M059J (cell line): ENCODE measurements around the gene CEP41. TPM values are rescaled to one million over a fixed set of nuclear protein-coding genes. Genes with fewer than 3 reads are reported as not detected.

Source experiments
- DNase-seq: peaks from one replicate; pipeline ENCODE4 v3.0.0-alpha.2; 2012; ENCODE audit warnings: low read depth
- total RNA-seq: library from RNA; depleted of rRNA; stranded (reverse); fragments of >200 nt; shearing (Covaris generic); gene quantifications from 2 replicates; pipeline ENCODE4 v1.2.3, GENCODE V29; 2014; rRNA removed

CEP41 gene
- total RNA-seq, 1 experiment from 2014 or later: 32.9 TPM

DNA sequence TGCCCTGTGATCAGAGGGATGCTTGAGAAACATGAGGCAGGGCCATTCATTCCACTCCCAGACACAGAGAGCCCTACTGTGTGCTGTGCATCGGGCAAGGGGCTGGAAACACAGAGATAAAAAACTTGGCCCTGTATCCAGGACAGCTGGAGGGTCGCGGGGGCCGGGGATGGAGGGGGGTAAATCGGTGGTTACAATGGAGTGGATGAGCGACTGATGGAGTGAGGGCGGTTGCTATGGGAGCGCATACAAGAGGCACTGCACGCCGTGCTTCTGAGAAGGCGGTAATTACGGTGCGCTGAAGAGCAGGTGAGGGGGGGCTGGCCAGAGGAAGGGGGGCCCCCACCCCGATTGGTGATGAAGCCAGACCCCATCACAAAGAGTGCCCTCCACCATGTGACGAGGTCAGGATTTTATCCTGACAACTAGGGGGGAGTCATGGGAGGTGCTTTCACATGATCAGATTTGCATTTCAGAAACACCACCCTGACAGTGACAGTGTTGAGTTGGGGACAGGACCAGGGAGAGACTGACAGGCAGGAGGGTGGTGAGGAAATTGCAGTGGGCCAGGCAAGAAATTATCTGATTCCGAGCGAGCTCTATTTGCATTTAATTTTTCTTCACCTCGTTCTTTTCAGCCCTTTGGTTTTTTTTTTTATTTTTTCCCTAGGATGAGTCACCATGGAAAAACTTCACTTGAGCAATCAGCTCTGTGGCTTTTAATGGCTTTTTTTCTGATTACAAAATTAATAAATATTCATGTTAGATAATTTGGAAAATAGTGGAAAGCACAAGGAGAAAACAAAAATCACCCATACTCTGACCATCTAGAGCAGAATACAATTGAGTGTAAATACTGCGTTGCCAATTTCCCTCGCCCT, 88.4 kb downstream of the CEP41 start:
- DNase-seq: peak; percentile 76

DNA sequence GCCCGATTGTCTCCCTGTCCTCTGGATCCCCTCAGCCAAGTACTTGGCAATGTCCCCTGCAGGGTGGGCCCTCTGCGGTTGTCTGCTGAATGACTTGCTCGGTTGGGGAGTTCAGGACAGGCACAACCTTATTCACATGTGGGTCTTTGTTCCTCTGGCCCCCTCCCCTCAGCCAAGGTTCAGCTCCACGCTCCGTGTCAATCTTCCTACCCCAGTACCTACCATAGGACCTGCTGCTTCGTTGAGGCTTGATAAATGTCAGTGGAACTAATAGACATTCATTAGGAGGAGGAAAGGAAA, 89.1 kb downstream of the CEP41 start:
- no peak for DNase-seq

DNA sequence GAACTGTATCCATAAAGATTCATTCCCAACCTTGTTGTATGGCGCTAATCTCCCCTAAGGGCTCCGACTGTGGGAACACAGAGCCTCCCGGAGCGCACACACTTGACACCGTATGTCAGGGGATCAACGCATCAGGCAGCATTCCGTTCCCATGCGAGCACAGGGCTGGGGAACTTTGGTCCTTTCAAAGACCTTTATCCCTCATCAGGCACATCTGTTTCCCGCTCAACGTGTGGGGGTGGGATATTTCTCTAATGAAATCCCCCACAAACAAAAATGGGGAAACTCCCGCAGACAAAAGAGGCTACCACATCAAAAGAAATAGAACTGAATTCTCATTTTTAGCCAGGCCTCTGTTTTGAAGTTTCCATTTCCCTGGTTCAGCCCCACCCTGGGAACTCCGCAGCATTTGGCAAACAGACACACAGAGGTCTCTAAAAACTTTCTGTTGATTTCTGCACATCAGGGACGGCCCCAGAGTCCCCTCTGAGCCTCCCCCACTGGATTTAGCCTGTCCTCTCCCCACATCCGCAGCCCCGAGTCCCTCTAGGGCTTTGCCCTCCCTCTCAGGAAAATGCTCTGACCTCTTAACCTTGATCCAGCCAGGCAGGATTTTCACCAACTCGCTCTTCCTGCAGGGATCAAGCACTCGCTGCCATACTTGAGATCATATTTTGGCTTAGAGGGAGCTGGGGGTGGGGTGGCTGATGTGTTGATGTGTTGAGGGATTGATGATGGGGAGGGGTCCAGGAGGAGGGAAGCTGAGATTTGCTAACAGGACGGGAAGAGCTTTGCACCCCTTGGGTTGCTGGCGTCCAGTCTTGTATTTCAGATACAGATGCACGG, 89.6 kb downstream of the CEP41 start:
- no peak for DNase-seq

DNA sequence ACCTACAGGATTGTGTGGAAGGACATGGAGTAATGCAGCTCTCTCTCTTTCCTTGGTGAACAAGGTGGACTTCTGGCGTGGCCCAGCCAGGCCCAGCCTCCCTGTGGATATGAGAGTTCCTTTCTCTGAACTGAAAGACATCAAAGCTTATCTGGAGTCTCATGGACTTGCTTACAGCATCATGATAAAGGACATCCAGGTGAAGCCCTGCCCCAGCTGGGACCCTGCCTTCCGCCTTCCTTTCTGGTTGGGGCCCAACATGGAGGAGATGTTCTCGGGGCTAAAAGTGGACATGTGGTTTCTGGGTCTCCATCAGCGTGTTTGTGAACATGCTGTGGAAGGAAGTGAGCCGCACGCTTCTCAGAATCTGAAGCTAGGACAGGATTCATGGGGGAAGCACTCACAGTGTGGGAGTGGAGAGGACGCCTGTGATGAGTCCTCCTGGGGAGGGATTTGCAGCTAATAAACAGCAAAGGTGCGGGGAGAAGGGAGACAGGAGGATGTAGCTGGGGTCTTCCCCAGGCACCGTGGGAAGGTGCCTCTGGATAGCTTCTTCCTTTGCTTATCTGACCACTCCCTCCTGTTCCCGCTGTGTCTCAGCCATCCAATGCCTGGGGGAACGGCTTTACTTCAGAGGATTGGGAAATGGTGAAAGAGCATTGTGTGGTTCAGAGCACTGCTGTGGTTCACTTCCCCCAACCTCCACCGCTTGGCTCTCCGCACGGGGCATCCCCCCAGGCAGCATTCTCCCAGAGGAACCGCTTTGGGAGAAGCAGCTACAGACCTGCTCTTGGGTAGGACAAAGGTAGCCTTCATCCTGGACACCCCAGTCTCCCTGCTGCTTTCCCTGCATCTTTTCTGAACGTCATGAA, 90.7 kb downstream of the CEP41 start:
- no peak for DNase-seq

DNA sequence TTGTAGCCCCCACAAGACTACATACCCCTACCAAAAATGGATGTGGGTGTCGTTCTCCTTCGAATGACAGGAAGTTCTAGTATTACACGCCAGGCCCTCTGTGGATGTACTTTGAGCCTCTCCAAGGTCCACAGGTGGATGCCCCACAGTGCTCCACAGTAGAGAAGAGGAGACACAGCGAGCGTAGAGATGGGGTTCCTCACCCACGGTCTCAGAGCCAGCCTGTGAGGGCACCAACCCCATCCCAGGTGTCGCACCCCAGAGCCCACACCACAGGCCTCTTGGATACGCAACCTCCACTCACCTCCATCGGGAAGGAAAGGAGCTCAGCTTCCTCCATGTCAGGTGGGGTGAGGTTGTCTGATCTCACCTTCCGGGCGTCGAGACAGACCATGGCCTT, 93.9 kb downstream of the CEP41 start:
- no peak for DNase-seq

DNA sequence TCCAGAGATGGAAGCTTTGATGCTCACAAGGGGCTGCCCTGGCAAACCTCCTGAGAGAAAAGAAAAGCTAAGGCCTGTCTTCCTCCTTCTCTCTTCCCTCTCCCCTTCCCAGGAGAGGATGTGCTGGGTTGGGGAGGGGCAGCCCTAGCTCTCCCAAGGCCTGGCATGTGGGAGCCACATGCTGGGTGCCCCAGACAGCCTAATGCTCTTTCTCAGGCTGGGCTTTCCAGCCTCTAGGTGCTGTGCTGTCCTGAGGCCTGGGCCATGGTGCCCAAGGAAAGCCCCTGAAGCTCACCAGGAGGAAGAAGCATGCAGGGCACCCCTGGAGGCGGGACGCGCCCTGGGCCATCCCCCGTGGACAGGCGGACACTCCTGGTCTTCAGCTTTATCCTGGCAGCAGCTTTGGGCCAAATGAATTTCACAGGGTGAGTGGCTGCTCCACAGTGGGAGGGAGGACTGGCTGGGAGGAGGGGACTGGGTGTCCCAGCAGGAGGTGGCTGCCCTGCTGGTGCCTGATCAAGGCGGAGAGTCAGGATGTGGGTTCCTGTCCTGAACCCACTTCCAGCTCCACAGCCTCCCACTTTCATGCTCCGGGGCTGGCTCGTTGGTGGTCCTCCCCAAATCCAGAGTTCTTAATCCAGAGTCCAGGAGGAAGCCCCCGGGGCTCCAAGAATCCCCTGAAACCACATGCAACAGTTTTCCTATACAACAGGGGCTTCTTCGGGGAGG, 94.5 kb downstream of the CEP41 start:
- no peak for DNase-seq

DNA sequence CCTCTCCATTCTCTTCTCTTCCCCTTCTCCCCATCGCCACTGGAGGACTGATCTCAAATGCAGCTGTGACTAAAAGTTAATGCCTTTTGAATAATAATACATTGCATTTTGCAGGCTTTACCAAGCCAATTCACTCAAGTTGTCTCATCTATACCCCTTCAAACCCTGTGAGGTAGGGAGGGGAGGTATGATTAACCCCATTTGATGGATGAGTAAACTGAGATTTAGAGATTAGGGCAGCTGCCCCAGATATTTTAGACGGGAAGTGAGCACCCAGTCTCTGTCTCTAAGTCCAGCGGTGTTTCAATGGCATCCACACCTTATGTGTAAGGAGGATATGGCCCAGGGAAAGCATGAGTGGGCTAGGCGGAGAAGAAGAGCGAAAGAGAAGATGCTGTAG, 95.1 kb downstream of the CEP41 start:
- no peak for DNase-seq

DNA sequence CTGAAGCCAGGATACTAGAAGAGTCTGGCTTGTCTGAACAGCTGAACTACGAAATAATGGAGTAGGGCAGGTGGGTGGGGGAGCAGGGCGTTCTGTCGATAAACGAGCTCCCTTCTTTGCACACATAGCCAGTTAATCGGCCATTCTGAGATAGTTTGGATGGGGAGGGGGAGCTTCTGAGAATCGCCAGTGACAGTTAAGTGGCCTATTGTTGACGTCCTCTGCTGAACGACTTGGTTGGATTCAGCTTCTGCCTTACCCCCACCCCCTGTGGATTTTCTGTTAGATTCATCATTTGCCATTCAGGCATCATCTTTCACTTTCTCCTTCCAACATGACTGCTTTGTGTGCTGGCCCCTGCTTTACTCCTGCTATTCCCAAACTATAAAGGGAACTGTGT, 95.7 kb downstream of the CEP41 start:
- no peak for DNase-seq

DNA sequence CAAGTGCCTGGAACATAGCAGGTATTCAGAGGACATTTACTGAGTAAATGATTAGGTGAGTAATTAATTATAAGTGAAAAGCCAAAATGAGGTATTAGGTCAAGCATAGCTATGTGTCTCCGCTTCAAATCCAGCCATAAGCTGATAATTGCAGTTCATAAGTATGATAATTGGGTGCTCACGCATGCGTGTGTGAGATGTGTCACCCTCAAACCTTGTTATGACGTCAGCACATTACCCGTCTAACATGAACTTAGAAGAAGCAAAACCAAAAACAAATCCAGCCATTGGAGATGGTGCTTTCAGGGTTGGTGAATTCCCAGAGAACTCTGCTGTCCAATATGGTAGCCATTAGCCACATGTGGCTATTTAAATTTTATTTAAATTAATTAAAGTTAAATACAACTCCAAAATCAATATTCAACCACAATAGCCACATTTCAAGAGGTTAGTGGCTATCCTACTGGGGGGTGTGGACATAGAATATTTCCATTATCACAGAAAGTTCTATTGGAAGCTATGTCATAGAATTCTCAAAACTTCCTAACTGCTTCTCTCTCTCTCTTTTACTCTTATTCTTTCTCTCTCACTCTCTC, 96.4 kb downstream of the CEP41 start, which contains the start of gene CPA5:
Gene CPA5, plus strand, starts transcription at position 546 of the 596 bp plus-strand sequence. CDS start 1,670 bp downstream, outside the sequence.
- no peak for DNase-seq

Other genes starting within 250 kb of the CEP41 start
- 22.7 and 28.9 TPM in 2 replicates for gene TMEM209, start 235.6 kb downstream of the CEP41 start, total RNA-seq
- not detected in 2 replicates for gene SSMEM1, start 233.2 kb downstream of the CEP41 start, total RNA-seq
- gene CPA2, start 174.2 kb downstream of the CEP41 start, total RNA-seq: 0.17 and 3.0 TPM in 2 replicates
- gene CPA4, start 147.9 kb downstream of the CEP41 start, total RNA-seq: 564 and 723 TPM in 2 replicates
- not detected in 2 replicates for gene CPA5, start 96.2 kb downstream of the CEP41 start, total RNA-seq
- not detected in 2 replicates for gene CPA1, start 60.5 kb downstream of the CEP41 start, total RNA-seq
- gene MEST, start 51.1 kb upstream of the CEP41 start, total RNA-seq: 177 and 196 TPM in 2 replicates
- 38.7 and 50.1 TPM in 2 replicates for gene COPG2, start 227.7 kb upstream of the CEP41 start, total RNA-seq
- not detected in 2 replicates for gene TSGA13, start 245.5 kb upstream of the CEP41 start, total RNA-seq